Osteocyte (in vitro differentiated cells): ENCODE results near the gene BTD. TPM values are rescaled to one million over a fixed set of nuclear protein-coding genes. Genes with fewer than 3 reads are reported as not detected.

ENCODE experiments used
- DNase-seq: peaks from one replicate; pipeline ENCODE4 v3.0.0; 2021; ENCODE audit warnings: mixed read lengths; ENCODE audit not compliant: unreplicated experiment; ENCODE audit errors: extremely low spot score
- H3K27ac Mint-ChIP-seq: one replicate; pipeline ENCODE4 v1.8.0; 2021; ENCODE audit warnings: mild to moderate bottlenecking, mixed read lengths; ENCODE audit not compliant: unreplicated experiment
- H3K27me3 Mint-ChIP-seq: one replicate; pipeline ENCODE4 v1.8.0; 2021; ENCODE audit warnings: mixed read lengths; ENCODE audit not compliant: unreplicated experiment
- H3K36me3 Mint-ChIP-seq: one replicate; pipeline ENCODE4 v1.8.0; 2021; ENCODE audit warnings: mixed read lengths; ENCODE audit not compliant: unreplicated experiment
- H3K4me1 Mint-ChIP-seq: one replicate; pipeline ENCODE4 v1.8.0; 2021; ENCODE audit warnings: mixed read lengths; ENCODE audit not compliant: unreplicated experiment
- H3K4me3 Mint-ChIP-seq: one replicate; pipeline ENCODE4 v1.8.0; 2021; ENCODE audit warnings: mild to moderate bottlenecking, moderate library complexity, mixed read lengths; ENCODE audit not compliant: unreplicated experiment
- H3K9me3 Mint-ChIP-seq: one replicate; pipeline ENCODE4 v1.8.0; 2021; ENCODE audit warnings: mixed read lengths; ENCODE audit not compliant: unreplicated experiment
- total RNA-seq: library from RNA; stranded (reverse); gene quantifications from 2 replicates; pipeline ENCODE4 v1.2.1, GENCODE V29; 2021
- TF ChIP-seq, protein P1 (sequence below): fragments of 200-600 bp; sonication (generic); IDR thresholded peaks from 2 replicates; pipeline ENCODE4 v1.5.0; 2021; ENCODE audit warnings: antibody characterized with exemption, mild to moderate bottlenecking, moderate library complexity

Gene BTD
- total RNA-seq, 1 donor from 2014 or later, result 28.9 TPM

GRCh38 chr3:15681668-15682067, 80.1 kb downstream of the BTD start:
- Mint-ChIP-seq H3K36me3 (peaks cover 55% of the 10 kb centered on the region), H3K27ac (peak overlapping the region; percentile 56), H3K27me3 (no peaks in the 10 kb centered on the region), H3K4me3 (no peak overlapping the region), H3K4me1 (peaks cover 24% of the 10 kb centered on the region), H3K9me3 (no peaks in the 10 kb centered on the region)
- TF ChIP-seq, protein P1, sequence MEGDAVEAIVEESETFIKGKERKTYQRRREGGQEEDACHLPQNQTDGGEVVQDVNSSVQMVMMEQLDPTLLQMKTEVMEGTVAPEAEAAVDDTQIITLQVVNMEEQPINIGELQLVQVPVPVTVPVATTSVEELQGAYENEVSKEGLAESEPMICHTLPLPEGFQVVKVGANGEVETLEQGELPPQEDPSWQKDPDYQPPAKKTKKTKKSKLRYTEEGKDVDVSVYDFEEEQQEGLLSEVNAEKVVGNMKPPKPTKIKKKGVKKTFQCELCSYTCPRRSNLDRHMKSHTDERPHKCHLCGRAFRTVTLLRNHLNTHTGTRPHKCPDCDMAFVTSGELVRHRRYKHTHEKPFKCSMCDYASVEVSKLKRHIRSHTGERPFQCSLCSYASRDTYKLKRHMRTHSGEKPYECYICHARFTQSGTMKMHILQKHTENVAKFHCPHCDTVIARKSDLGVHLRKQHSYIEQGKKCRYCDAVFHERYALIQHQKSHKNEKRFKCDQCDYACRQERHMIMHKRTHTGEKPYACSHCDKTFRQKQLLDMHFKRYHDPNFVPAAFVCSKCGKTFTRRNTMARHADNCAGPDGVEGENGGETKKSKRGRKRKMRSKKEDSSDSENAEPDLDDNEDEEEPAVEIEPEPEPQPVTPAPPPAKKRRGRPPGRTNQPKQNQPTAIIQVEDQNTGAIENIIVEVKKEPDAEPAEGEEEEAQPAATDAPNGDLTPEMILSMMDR, result no peak
- no peak for DNase-seq

GRCh38 chr3:15682561-15683185, 81.1 kb downstream of the BTD start:
- H3K36me3 Mint-ChIP-seq, result peaks cover 51% of the 10 kb centered on the region
- peaks cover 24% of the 10 kb centered on the region for H3K4me1 Mint-ChIP-seq
- TF ChIP-seq, protein P1, result no peak
- no peak for DNase-seq
- no peaks in the 10 kb centered on the region for H3K27me3 Mint-ChIP-seq
- H3K27ac Mint-ChIP-seq, result peak overlapping the region; percentile 80
- no peaks in the 10 kb centered on the region for H3K9me3 Mint-ChIP-seq
- H3K4me3 Mint-ChIP-seq, result no peak overlapping the region

GRCh38 chr3:15683253-15683652, 81.7 kb downstream of the BTD start:
- no peak for DNase-seq
- Mint-ChIP-seq H3K27me3 (no peaks in the 10 kb centered on the region), H3K4me1 (peaks cover 24% of the 10 kb centered on the region), H3K27ac (peak overlapping the region; percentile 80), H3K4me3 (no peak overlapping the region), H3K9me3 (no peaks in the 10 kb centered on the region), H3K36me3 (peaks cover 53% of the 10 kb centered on the region)
- TF ChIP-seq, protein P1, result no peak

DNA sequence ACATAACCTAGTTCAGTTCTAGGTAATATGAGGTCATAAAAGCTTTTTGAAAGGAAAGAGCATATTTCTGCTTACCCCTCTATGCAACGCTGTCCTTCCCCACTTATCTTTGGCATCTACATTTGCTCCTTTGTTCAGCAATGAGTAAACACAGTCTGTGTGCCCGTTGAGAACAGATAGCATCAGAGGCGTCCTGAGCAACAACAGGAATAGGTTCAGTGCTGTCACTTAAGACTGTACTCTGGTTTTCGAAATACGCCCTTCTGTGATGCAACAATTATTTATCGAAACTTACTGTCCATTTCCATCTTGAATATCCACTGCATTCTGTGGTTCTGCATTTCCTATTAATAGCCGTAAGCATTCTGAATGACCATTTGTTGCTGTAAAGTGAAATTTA, 84.4 kb downstream of the BTD start:
- H3K27me3 Mint-ChIP-seq, result no peaks in the 10 kb centered on the region
- no peak overlapping the region for H3K27ac Mint-ChIP-seq
- TF ChIP-seq, protein P1, result no peak
- no peaks in the 10 kb centered on the region for H3K9me3 Mint-ChIP-seq
- H3K4me1 Mint-ChIP-seq, result peaks cover 24% of the 10 kb centered on the region
- no peak overlapping the region for H3K4me3 Mint-ChIP-seq
- DNase-seq, result no peak
- peaks cover 62% of the 10 kb centered on the region for H3K36me3 Mint-ChIP-seq

DNA sequence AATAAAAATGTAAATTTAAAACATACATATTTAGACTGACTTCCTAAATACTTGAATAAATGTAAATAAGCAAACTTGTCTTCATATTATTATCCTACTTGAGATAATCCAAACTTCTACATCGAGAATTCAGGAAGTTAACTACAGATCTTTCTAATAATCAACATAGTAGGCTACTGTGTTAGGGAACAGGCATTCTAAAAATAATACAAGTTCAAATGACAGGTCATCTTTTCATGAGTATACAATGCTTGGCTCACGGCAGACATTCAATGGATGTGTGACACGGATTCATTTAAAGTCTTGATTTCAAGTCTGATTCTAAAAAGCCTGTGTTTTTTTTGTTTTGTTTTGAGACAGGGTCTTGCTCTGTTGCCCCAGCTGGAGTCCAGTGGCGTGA, 88.7 kb downstream of the BTD start:
- Mint-ChIP-seq H3K9me3 (no peaks in the 10 kb centered on the region), H3K27me3 (no peaks in the 10 kb centered on the region), H3K36me3 (peaks cover 71% of the 10 kb centered on the region), H3K4me1 (peaks cover 16% of the 10 kb centered on the region), H3K27ac (peak overlapping the region; percentile 38), H3K4me3 (no peak overlapping the region)
- no peak for DNase-seq
- TF ChIP-seq, protein P1, result no peak
